NT2/D1 (cell line): Measurements from ENCODE around the gene APBA1.

Source experiments
- DNase-seq: peaks from one replicate; pipeline ENCODE4 v3.0.0-alpha.2; 2011; ENCODE audit warnings: low read depth, low spot score
- H3K27me3 ChIP-seq: 2 replicates; pipeline ENCODE4 v1.6.0; 2011; ENCODE audit warnings: mild to moderate bottlenecking; ENCODE audit not compliant: insufficient read length, insufficient read depth
- H3K36me3 ChIP-seq: 2 replicates; pipeline ENCODE4 v1.6.1; 2011; ENCODE audit warnings: mild to moderate bottlenecking, low read length, mixed read lengths; ENCODE audit not compliant: insufficient read depth, insufficient read length
- H3K4me1 ChIP-seq: 2 replicates; pipeline ENCODE4 v1.5.1; 2011; ENCODE audit not compliant: insufficient read depth, insufficient read length
- H3K4me3 ChIP-seq: 2 replicates; pipeline ENCODE4 v1.5.1; 2011; ENCODE audit warnings: low read depth; ENCODE audit not compliant: insufficient read length
- H3K9ac ChIP-seq: 2 replicates; pipeline ENCODE4 v1.6.0; 2011; ENCODE audit warnings: low read depth; ENCODE audit not compliant: insufficient read length
- H3K9me3 ChIP-seq: 2 replicates; pipeline ENCODE4 v1.5.1; 2011; ENCODE audit warnings: mild to moderate bottlenecking, low read length; ENCODE audit not compliant: insufficient read depth
- SUZ12 ChIP-seq: IDR thresholded peaks from 2 replicates; pipeline ENCODE4 v1.6.1; 2011; ENCODE audit not compliant: insufficient read length, insufficient read depth; ENCODE audit errors: extremely low read depth
- YY1 ChIP-seq: IDR thresholded peaks from 2 replicates; pipeline ENCODE4 v1.6.1; 2011; ENCODE audit not compliant: insufficient read length, insufficient read depth
- ZNF274 ChIP-seq: IDR thresholded peaks from 2 replicates; pipeline ENCODE4 v1.6.1; 2011; ENCODE audit warnings: mild to moderate bottlenecking, low read depth, low read length

The APBA1 gene

GRCh38 chr9:69502671-69503301, 169.4 kb downstream of the APBA1 start:
- Histone ChIP-seq H3K36me3 (no peaks in the 10 kb centered on the region), H3K27me3 (no peaks in the 10 kb centered on the region), H3K9ac (no peak overlapping the region), H3K4me1 (no peaks in the 10 kb centered on the region), H3K9me3 (peaks cover 7% of the 10 kb centered on the region; the same call in 1 of the 2 replicates), H3K4me3 (no peak overlapping the region)
- TF ChIP-seq SUZ12: no peak
- TF ChIP-seq YY1: no peak
- TF ChIP-seq ZNF274: no peak
- DNase-seq: no peak

GRCh38 chr9:69500896-69501295, 171.3 kb downstream of the APBA1 start:
- no peak for TF ChIP-seq SUZ12
- no peak for TF ChIP-seq YY1
- no peak for TF ChIP-seq ZNF274
- Histone ChIP-seq H3K27me3 (no peaks in the 10 kb centered on the region), H3K4me3 (no peak overlapping the region), H3K4me1 (no peaks in the 10 kb centered on the region), H3K36me3 (no peaks in the 10 kb centered on the region), H3K9ac (no peak overlapping the region), H3K9me3 (peaks cover 7% of the 10 kb centered on the region; the same call in 1 of the 2 replicates)
- DNase-seq: no peak

GRCh38 chr9:69499959-69500358, 172.2 kb downstream of the APBA1 start:
- no peak for DNase-seq
- Histone ChIP-seq H3K27me3 (no peaks in the 10 kb centered on the region), H3K4me3 (no peak overlapping the region)

GRCh38 chr9:69499407-69499806, 172.8 kb downstream of the APBA1 start:
- Histone ChIP-seq H3K9me3 (no peaks in the 10 kb centered on the region), H3K4me1 (no peaks in the 10 kb centered on the region), H3K27me3 (no peaks in the 10 kb centered on the region), H3K9ac (no peak overlapping the region), H3K36me3 (no peaks in the 10 kb centered on the region), H3K4me3 (no peak overlapping the region)
- DNase-seq: no peak
- no peak for TF ChIP-seq YY1
- TF ChIP-seq SUZ12: no peak
- no peak for TF ChIP-seq ZNF274

More at GRCh38 chr9:69499959-69500358, 172.2 kb downstream of the APBA1 start:
- peaks cover 5% of the 10 kb centered on the region; the same call in 1 of the 2 replicates for H3K9me3 ChIP-seq
- H3K9ac ChIP-seq: no peak overlapping the region
- TF ChIP-seq YY1 (no peak), ZNF274 (no peak), SUZ12 (no peak)
- no peaks in the 10 kb centered on the region for H3K4me1 ChIP-seq
- H3K36me3 ChIP-seq: no peaks in the 10 kb centered on the region

GRCh38 chr9:69498470-69498869, 173.7 kb downstream of the APBA1 start:
- DNase-seq: no peak
- no peaks in the 10 kb centered on the region for H3K36me3 ChIP-seq

GRCh38 chr9:69497816-69498215, 174.4 kb downstream of the APBA1 start:
- no peaks in the 10 kb centered on the region for H3K27me3 ChIP-seq
- no peaks in the 10 kb centered on the region for H3K4me1 ChIP-seq
- H3K9ac ChIP-seq: no peak overlapping the region
- no peak for TF ChIP-seq SUZ12
- TF ChIP-seq YY1: no peak
- no peak for TF ChIP-seq ZNF274
- no peaks in the 10 kb centered on the region for H3K9me3 ChIP-seq
- no peaks in the 10 kb centered on the region for H3K36me3 ChIP-seq
- H3K4me3 ChIP-seq: no peak overlapping the region
- DNase-seq: no peak

More at GRCh38 chr9:69498470-69498869, 173.7 kb downstream of the APBA1 start:
- no peaks in the 10 kb centered on the region for H3K4me1 ChIP-seq
- no peak overlapping the region for H3K9ac ChIP-seq
- TF ChIP-seq YY1 (no peak), ZNF274 (no peak), SUZ12 (no peak)
- H3K9me3 ChIP-seq: no peaks in the 10 kb centered on the region
- no peak overlapping the region for H3K4me3 ChIP-seq
- H3K27me3 ChIP-seq: no peaks in the 10 kb centered on the region

GRCh38 chr9:69496846-69497450, 175.2 kb downstream of the APBA1 start:
- no peak for TF ChIP-seq ZNF274
- TF ChIP-seq SUZ12: no peak
- Histone ChIP-seq H3K4me3 (no peak overlapping the region), H3K9me3 (no peaks in the 10 kb centered on the region), H3K27me3 (no peaks in the 10 kb centered on the region), H3K36me3 (no peaks in the 10 kb centered on the region), H3K4me1 (no peaks in the 10 kb centered on the region), H3K9ac (no peak overlapping the region)
- no peak for DNase-seq
